H1 (cell line): ENCODE results near the gene CARM1. TPM values are rescaled to one million over a fixed set of nuclear protein-coding genes. Genes with fewer than 3 reads are reported as not detected.

Experiments
- CTCF ChIA-PET: fragments of 300-600 bp; sonication (Branson Sonifier 250); formaldehyde crosslinking; loops from one replicate; lab custom pipeline; 2021; ENCODE audit not compliant: partially characterized antibody; lab: Charles Lee
- POLR2A ChIA-PET: fragments of 300-600 bp; sonication (Branson Sonifier 250); formaldehyde crosslinking; loops from one replicate; lab custom pipeline; 2021; ENCODE audit warnings: inconsistent platforms; ENCODE audit not compliant: partially characterized antibody; lab: Charles Lee
- DNase-seq, 2 experiments: peaks; one replicate each; pipeline versions ENCODE4 v3.0.0 to v3.0.0-alpha.2; 2010 to 2022; ENCODE audit warnings: low spot score in 2 of 2, low read depth in 1 of 2, mixed read lengths in 1 of 2
- FAIRE-seq: peaks from 2 replicates; lab custom pipeline; 2011; peaks lifted over from hg19 to GRCh38; lab: Jason Lieb, UNC
- H2AFZ ChIP-seq: 2 replicates; pipeline ENCODE4 v1.8.1; 2012; ENCODE audit warnings: low read length, inconsistent platforms
- H2AK5ac ChIP-seq: 2 replicates; pipeline ENCODE4 v1.6.1; 2013; ENCODE audit warnings: low read depth, low read length
- H2BK120ac ChIP-seq: replicated peaks from 2 replicates; pipeline ENCODE3; 2013; ENCODE audit warnings: low read depth, low read length, inconsistent platforms
- H2BK12ac ChIP-seq: 2 replicates; pipeline ENCODE4 v1.6.1; 2013; ENCODE audit warnings: low read depth, low read length
- H2BK15ac ChIP-seq: 2 replicates; pipeline ENCODE4 v1.6.1; 2013; ENCODE audit warnings: low read length
- H2BK20ac ChIP-seq: 2 replicates; pipeline ENCODE4 v1.6.1; 2013; ENCODE audit warnings: low read length
- H2BK5ac ChIP-seq: 2 replicates; pipeline ENCODE4 v1.6.1; 2013; ENCODE audit warnings: low read depth, low read length
- H3K14ac ChIP-seq: 2 replicates; pipeline ENCODE4 v1.6.1; 2013; ENCODE audit warnings: inconsistent platforms; ENCODE audit not compliant: insufficient read length
- H3K18ac ChIP-seq: 2 replicates; pipeline ENCODE4 v1.6.1; 2013; ENCODE audit warnings: low read length; ENCODE audit errors: extremely low read depth
- H3K23ac ChIP-seq: 2 replicates; pipeline ENCODE4 v1.6.1; 2013; ENCODE audit warnings: inconsistent platforms; ENCODE audit not compliant: insufficient read length
- H3K23me2 ChIP-seq: 2 replicates; pipeline ENCODE4 v1.6.1; 2013; ENCODE audit warnings: low read depth, low read length
- H3K27ac ChIP-seq: 2 replicates; pipeline ENCODE4 v1.6.1; 2011; ENCODE audit warnings: low read depth, low read length, inconsistent platforms
- H3K27me3 ChIP-seq, 4 experiments: replicated peaks in 1 of 4; 1 replicate in 1 of 4; 2 replicates in 3 of 4; pipeline versions ENCODE4 v1.6.1 to v1.8.1; 2011 to 2013; ENCODE audit warnings: low read length in 3 of 4, mild to moderate bottlenecking in 3 of 4, inconsistent platforms in 2 of 4, mixed read lengths in 2 of 4, moderate library complexity in 1 of 4; ENCODE audit not compliant: control insufficient read depth in 3 of 4, insufficient read depth in 3 of 4; ENCODE audit errors: extremely low read depth in 1 of 4
- H3K36me3 ChIP-seq, 4 experiments: 2 replicates each; pipeline versions ENCODE4 v1.6.1 to v1.8.1; 2011 to 2013; ENCODE audit warnings: mild to moderate bottlenecking in 4 of 4, low read length in 3 of 4, moderate library complexity in 2 of 4, control low read depth in 1 of 4, inconsistent platforms in 1 of 4; ENCODE audit not compliant: insufficient read depth in 4 of 4, control insufficient read depth in 2 of 4
- H3K4ac ChIP-seq: replicated peaks from 2 replicates; pipeline ENCODE3; 2013; ENCODE audit warnings: low read length, low read depth, mixed read lengths, inconsistent platforms; ENCODE audit not compliant: insufficient read length
- H3K4me1 ChIP-seq, 4 experiments: replicated peaks in 1 of 4; 1 replicate in 1 of 4; 2 replicates in 3 of 4; pipeline versions ENCODE4 v1.6.1 to v1.8.1; 2011 to 2013; ENCODE audit warnings: low read length in 3 of 4, inconsistent platforms in 2 of 4, mixed read lengths in 1 of 4; ENCODE audit not compliant: insufficient read depth in 4 of 4, control insufficient read depth in 3 of 4
- H3K4me2 ChIP-seq, 2 experiments: 2 replicates each; pipeline versions ENCODE4 v1.6.1 to v1.8.1; 2011 to 2013; ENCODE audit warnings: low read depth in 2 of 2, low read length in 2 of 2, control low read depth in 1 of 2, inconsistent platforms in 1 of 2, mild to moderate bottlenecking in 1 of 2; ENCODE audit not compliant: insufficient read depth in 1 of 2
- H3K4me3 ChIP-seq, 4 experiments: fragments of 200-600, 300-600 bp in 1 of 4; sonication (generic), shearing (Covaris generic), sonication (Bioruptor Twin) in 1 of 4; 2 replicates each; pipeline versions ENCODE4 v1.5.1 to v1.8.1; 2011 to 2016; ENCODE audit warnings: low read length in 4 of 4, low read depth in 3 of 4, control low read depth in 2 of 4, inconsistent platforms in 2 of 4, mild to moderate bottlenecking in 2 of 4, mixed read lengths in 1 of 4, moderate library complexity in 1 of 4; ENCODE audit not compliant: insufficient read depth in 2 of 4; ENCODE audit errors: extremely low read depth in 1 of 4
- H3K56ac ChIP-seq: replicated peaks from 2 replicates; pipeline ENCODE3; 2013; ENCODE audit warnings: low read depth, mild to moderate bottlenecking, mixed read lengths, low read length, inconsistent platforms; ENCODE audit not compliant: insufficient read length
- H3K79me1 ChIP-seq: 2 replicates; pipeline ENCODE4 v1.6.1; 2013; ENCODE audit warnings: low read depth, low read length, control low read depth
- H3K79me2 ChIP-seq, 2 experiments: 2 replicates each; pipeline versions ENCODE4 v1.6.1 to v1.8.1; 2012 to 2013; ENCODE audit warnings: low read length in 2 of 2, mild to moderate bottlenecking in 2 of 2, inconsistent platforms in 1 of 2; ENCODE audit not compliant: insufficient read depth in 2 of 2, control insufficient read depth in 1 of 2
- H3K9ac ChIP-seq, 4 experiments: replicated peaks in 1 of 4; 1 replicate in 1 of 4; 2 replicates in 3 of 4; pipeline versions ENCODE4 v1.6.1 to v1.8.1; 2011 to 2013; ENCODE audit warnings: low read depth in 3 of 4, low read length in 3 of 4, control low read depth in 2 of 4, mild to moderate bottlenecking in 2 of 4, moderate library complexity in 2 of 4, inconsistent platforms in 1 of 4; ENCODE audit errors: extremely low read depth in 1 of 4
- H3K9me3 ChIP-seq, 2 experiments: 2 replicates each; pipeline versions ENCODE4 v1.6.1 to v1.8.1; 2012 to 2013; ENCODE audit warnings: mild to moderate bottlenecking in 2 of 2, moderate library complexity in 2 of 2, control low read depth in 1 of 2, inconsistent platforms in 1 of 2, low read depth in 1 of 2, low read length in 1 of 2, mixed read lengths in 1 of 2; ENCODE audit not compliant: insufficient read depth in 2 of 2
- H4K20me1 ChIP-seq, 2 experiments: replicated peaks in 1 of 2; 2 replicates each; pipeline versions ENCODE3 to v1.8.1; 2011 to 2013; ENCODE audit warnings: inconsistent platforms in 2 of 2, low read length in 2 of 2, mild to moderate bottlenecking in 1 of 2; ENCODE audit not compliant: insufficient read depth in 2 of 2, control insufficient read depth in 1 of 2
- H4K5ac ChIP-seq: 2 replicates; pipeline ENCODE4 v1.6.1; 2013; ENCODE audit warnings: low read length, low read depth, mixed read lengths, inconsistent platforms; ENCODE audit not compliant: insufficient read length
- H4K8ac ChIP-seq: 2 replicates; pipeline ENCODE4 v1.8.0; 2013; ENCODE audit warnings: mild to moderate bottlenecking, moderate library complexity, low read length, inconsistent platforms; ENCODE audit not compliant: insufficient read depth; ENCODE audit errors: extremely low read depth
- H4K91ac ChIP-seq: replicated peaks from 2 replicates; pipeline ENCODE3; 2013; ENCODE audit warnings: low read length, mixed read lengths, inconsistent platforms; ENCODE audit not compliant: insufficient read length
- HDAC6 ChIP-seq: IDR thresholded peaks from one replicate; pipeline ENCODE4 v1.7.1; 2012; ENCODE audit warnings: low read depth, mild to moderate bottlenecking, inconsistent platforms, low read length, moderate library complexity
- KDM1A ChIP-seq: fragments of 200-600, 300-600 bp; sonication (generic); IDR thresholded peaks from 2 replicates; pipeline ENCODE4 v1.7.1; 2016; ENCODE audit warnings: mild to moderate bottlenecking, low read length, borderline replicate concordance
- YY1 ChIP-seq: IDR thresholded peaks from 2 replicates; pipeline ENCODE4 v1.6.1; 2011; ENCODE audit warnings: low read depth, mild to moderate bottlenecking, low read length
- WGBS, 2 experiments: shearing (Covaris generic) in 1 of 2; methylation state at CpG; one replicate each; pipeline versions ENCODE4 v1.1.6 to v1.1.7; 2013 to 2015; ENCODE audit warnings: low lambda C conversion rate in 2 of 2, mixed read lengths in 2 of 2, inconsistent platforms in 1 of 2, low coverage in 1 of 2, missing lambda C conversion rate in 1 of 2; ENCODE audit not compliant: insufficient replicate concordance in 2 of 2, insufficient coverage in 1 of 2, insufficient read length in 1 of 2; ENCODE audit errors: extremely low coverage in 1 of 2, missing lambda C conversion rate in 1 of 2; 5-methylcytosine and 5-hydroxymethylcytosine counted together
- polyA plus RNA-seq, 7 experiments: library from polyadenylated mRNA; depleted of rRNA in 3 of 7; stranded (reverse) in 5 of 7; unstranded in 2 of 7; fragments of >200 nt in 5 of 7; fragments of 200-250 nt in 2 of 7; gene quantifications; 1 replicate in 5 of 7; 2 replicates in 1 of 7; 4 replicates in 1 of 7; pipeline versions ENCODE4 v1.2.1 to v1.2.3, GENCODE V29; 2011 to 2013; ENCODE audit warnings: missing spikeins in 2 of 7, mixed read lengths in 2 of 7
- total RNA-seq: library from RNA; stranded (reverse); fragmentation: NEBNext Ultra II Directional; extraction: Animal tissue kit (Norgen Biotek cat#: 25700); gene quantifications from 2 replicates; pipeline ENCODE4 v1.2.1, GENCODE V29; 2021

CARM1 gene
- total and polyA plus RNA-seq, 2 of the 8 experiments (the other 6 are each of a cell fraction or from before 2014, with no cell fraction given): 134 to 164 TPM

GRCh38 chr19:10908380-10908960 lies 37.1 kb downstream of the CARM1 start:
- Histone ChIP-seq H2BK20ac (no peak overlapping the region), H4K91ac (no peak overlapping the region), H3K4me2 (no peak overlapping the region), H2BK120ac (no peak overlapping the region), H4K5ac (no peak overlapping the region), H4K8ac (no peak overlapping the region), H3K18ac (no peak overlapping the region), H3K79me2 (peaks cover 0 to 8% of the 10 kb centered on the region in 2 experiments; a peak in 1 of 4 replicates), H3K4me3 (no peak overlapping the region), H3K4ac (no peak overlapping the region), H3K9me3 (no peaks in the 10 kb centered on the region), H3K23ac (no peak overlapping the region), H3K14ac (no peak overlapping the region), H4K20me1 (peaks cover 4 to 15% of the 10 kb centered on the region in 2 experiments), H3K79me1 (peaks cover 11% of the 10 kb centered on the region), H2BK12ac (no peak overlapping the region), H3K56ac (no peak overlapping the region), H3K23me2 (no peaks in the 10 kb centered on the region), H3K36me3 (peaks cover 16 to 32% (median 25%) of the 10 kb centered on the region in 4 experiments), H2BK5ac (no peak overlapping the region), H3K9ac (no peak overlapping the region), H3K27ac (no peak overlapping the region), H3K27me3 (no peaks in the 10 kb centered on the region), H2BK15ac (no peak overlapping the region), H2AFZ (no peak overlapping the region), H3K4me1 (no peaks in the 10 kb centered on the region), H2AK5ac (no peak overlapping the region)
- DNase-seq: no peak
- no peak for TF ChIP-seq HDAC6
- TF ChIP-seq KDM1A: peak; percentile 82
- TF ChIP-seq YY1: no peak
- POLR2A ChIA-PET: no interaction called here
- CTCF ChIA-PET: interaction anchor here (0.6 to 1.7 kb wide), 2 partner anchors 10 to 826 kb away, joined by 4 to 5 read pairs; no protein-coding TSS in a partner anchor
- FAIRE-seq: no peak
- WGBS, 2 experiments: 96% methylated on average over 17 of the region's 17 CpGs; no CpG with 5 or more reads in 1 of the 2 experiments
